Trophoblast cell (in vitro differentiated cells and primary cell): ENCODE results near the gene DRC1.

Experiments used
- DNase-seq, 2 donors: peaks; one replicate each; pipeline ENCODE4 v3.0.0-alpha.2; 2016
- H2AFZ ChIP-seq: 2 replicates; pipeline ENCODE4 v1.6.1; 2013; ENCODE audit warnings: low read length, moderate library complexity, mild to moderate bottlenecking; ENCODE audit not compliant: insufficient read depth, poor library complexity
- H2AK5ac ChIP-seq: 2 replicates; pipeline ENCODE4 v1.6.1; 2013; ENCODE audit warnings: mild to moderate bottlenecking, low read length
- H2BK120ac ChIP-seq: 2 replicates; pipeline ENCODE4 v1.6.1; 2013; ENCODE audit warnings: low read length, mild to moderate bottlenecking, moderate library complexity; ENCODE audit not compliant: insufficient read depth, poor library complexity
- H2BK12ac ChIP-seq: 2 replicates; pipeline ENCODE4 v1.6.1; 2013; ENCODE audit warnings: mild to moderate bottlenecking, low read length, moderate library complexity
- H2BK5ac ChIP-seq: 2 replicates; pipeline ENCODE4 v1.6.1; 2013; ENCODE audit warnings: low read length, low read depth, moderate library complexity, mild to moderate bottlenecking; ENCODE audit not compliant: poor library complexity
- H3K14ac ChIP-seq: 2 replicates; pipeline ENCODE4 v1.6.1; 2013; ENCODE audit warnings: mild to moderate bottlenecking, low read length
- H3K18ac ChIP-seq: 2 replicates; pipeline ENCODE4 v1.6.1; 2013; ENCODE audit warnings: mild to moderate bottlenecking, low read length
- H3K23ac ChIP-seq: 2 replicates; pipeline ENCODE4 v1.6.1; 2013; ENCODE audit warnings: low read length
- H3K27ac ChIP-seq: 2 replicates; pipeline ENCODE4 v1.5.1; 2013; ENCODE audit warnings: low read depth, mild to moderate bottlenecking, inconsistent platforms, low read length, moderate library complexity
- H3K27me3 ChIP-seq: 2 replicates; pipeline ENCODE4 v1.6.1; 2013; ENCODE audit warnings: inconsistent platforms, mild to moderate bottlenecking, low read length, moderate library complexity; ENCODE audit not compliant: insufficient read depth
- H3K36me3 ChIP-seq, 2 experiments: 1 replicate in 1 of 2; 2 replicates in 1 of 2; pipeline ENCODE4 v1.6.1; 2013; ENCODE audit warnings: low read length in 2 of 2, mild to moderate bottlenecking in 2 of 2, moderate library complexity in 1 of 2; ENCODE audit not compliant: insufficient read depth in 2 of 2, control insufficient read depth in 1 of 2
- H3K4ac ChIP-seq: 2 replicates; pipeline ENCODE4 v1.6.1; 2013; ENCODE audit warnings: low read depth, mild to moderate bottlenecking, low read length, moderate library complexity
- H3K4me1 ChIP-seq, 2 experiments: 1 replicate in 1 of 2; 2 replicates in 1 of 2; pipeline ENCODE4 v1.6.1; 2013; ENCODE audit warnings: low read length in 2 of 2, mild to moderate bottlenecking in 2 of 2, moderate library complexity in 1 of 2; ENCODE audit not compliant: insufficient read depth in 2 of 2, control insufficient read depth in 1 of 2
- H3K4me2 ChIP-seq: 2 replicates; pipeline ENCODE4 v1.6.1; 2013; ENCODE audit warnings: inconsistent platforms, mild to moderate bottlenecking, low read length, moderate library complexity
- H3K4me3 ChIP-seq: 2 replicates; pipeline ENCODE4 v1.5.1; 2013; ENCODE audit warnings: mild to moderate bottlenecking, low read depth, low read length, inconsistent platforms
- H3K79me1 ChIP-seq: one replicate; pipeline ENCODE4 v1.6.1; 2013; ENCODE audit warnings: low read length
- H3K79me2 ChIP-seq: 2 replicates; pipeline ENCODE4 v1.6.1; 2013; ENCODE audit warnings: low read length, mild to moderate bottlenecking; ENCODE audit not compliant: control insufficient read depth, insufficient read depth, poor library complexity
- H3K9ac ChIP-seq: 2 replicates; pipeline ENCODE4 v1.6.1; 2013; ENCODE audit warnings: mild to moderate bottlenecking, low read length
- H3K9me3 ChIP-seq: 2 replicates; pipeline ENCODE4 v1.6.1; 2013; ENCODE audit warnings: low read depth, mild to moderate bottlenecking, control low read depth, inconsistent platforms, low read length; ENCODE audit not compliant: insufficient read depth
- H4K12ac ChIP-seq: 2 replicates; pipeline ENCODE4 v1.6.1; 2013; ENCODE audit warnings: low read depth, mild to moderate bottlenecking, low read length, moderate library complexity
- H4K8ac ChIP-seq: 2 replicates; pipeline ENCODE4 v1.6.1; 2013; ENCODE audit warnings: low read depth, mild to moderate bottlenecking, low read length, moderate library complexity
- H4K91ac ChIP-seq: one replicate; pipeline ENCODE4 v1.6.1; 2013; ENCODE audit warnings: low read depth, mild to moderate bottlenecking, low read length, moderate library complexity
- WGBS: extraction: QIAGEN DNeasy Blood & Tissue Kit; methylation state at CpG from one replicate; pipeline ENCODE4 v1.1.7; 2013; ENCODE audit warnings: missing lambda C conversion rate; ENCODE audit not compliant: insufficient read length, insufficient coverage; ENCODE audit errors: extremely low coverage; 5-methylcytosine and 5-hydroxymethylcytosine counted together

The DRC1 gene

GRCh38 chr2:26458365-26459042 is 56.8 kb downstream of the DRC1 start:
- no peaks in the 10 kb centered on the region for H3K36me3 ChIP-seq
- H3K79me1 ChIP-seq, result peaks cover 13% of the 10 kb centered on the region
- no peak overlapping the region for H2BK120ac ChIP-seq
- H2BK5ac ChIP-seq, result no peak overlapping the region
- H4K12ac ChIP-seq, result no peak overlapping the region
- H3K4me3 ChIP-seq, result no peak overlapping the region
- no peak overlapping the region for H3K23ac ChIP-seq
- peaks cover 29 to 33% of the 10 kb centered on the region in 2 experiments for H3K4me1 ChIP-seq
- H3K9ac ChIP-seq, result no peak overlapping the region
- H3K4me2 ChIP-seq, result no peak overlapping the region
- no peak overlapping the region for H2AFZ ChIP-seq
- H4K91ac ChIP-seq, result no peak overlapping the region
- no peak overlapping the region for H2BK12ac ChIP-seq
- no CpG with 5 or more reads among the region's 14 CpGs for WGBS
- no peak overlapping the region for H3K27ac ChIP-seq
- no peaks in the 10 kb centered on the region for H3K9me3 ChIP-seq
- DNase-seq, result no peak
- no peak overlapping the region for H3K14ac ChIP-seq
- no peak overlapping the region for H3K4ac ChIP-seq
- H2AK5ac ChIP-seq, result no peak overlapping the region
- no peaks in the 10 kb centered on the region for H3K79me2 ChIP-seq
- no peak overlapping the region for H3K18ac ChIP-seq
- H3K27me3 ChIP-seq, result no peaks in the 10 kb centered on the region
- no peak overlapping the region for H4K8ac ChIP-seq

GRCh38 chr2:26459991-26460612 is 58.4 kb downstream of the DRC1 start:
- Histone ChIP-seq H2AK5ac (no peak overlapping the region), H3K36me3 (no peaks in the 10 kb centered on the region), H3K27me3 (no peaks in the 10 kb centered on the region), H4K12ac (no peak overlapping the region), H2BK12ac (no peak overlapping the region), H3K79me1 (peaks cover 19% of the 10 kb centered on the region), H3K79me2 (no peaks in the 10 kb centered on the region), H3K4me2 (no peak overlapping the region), H3K18ac (no peak overlapping the region), H3K27ac (no peak overlapping the region), H2BK5ac (no peak overlapping the region), H3K14ac (no peak overlapping the region), H4K91ac (no peak overlapping the region), H3K4me1 (peaks cover 35 to 39% of the 10 kb centered on the region in 2 experiments), H3K9me3 (no peaks in the 10 kb centered on the region), H2BK120ac (no peak overlapping the region), H3K23ac (no peak overlapping the region), H3K4ac (no peak overlapping the region), H2AFZ (no peak overlapping the region), H4K8ac (no peak overlapping the region), H3K9ac (no peak overlapping the region), H3K4me3 (no peak overlapping the region)
- peak in 1 of 2 donors; percentile 9 for DNase-seq
- WGBS, result no CpG with 5 or more reads among the region's 15 CpGs

- Histone ChIP-seq H3K36me3 (no peaks in the 10 kb centered on the region), H2BK12ac (no peak overlapping the region), H4K12ac (no peak overlapping the region), H3K18ac (no peak overlapping the region), H4K8ac (no peak overlapping the region), H3K4ac (no peak overlapping the region), H3K9me3 (peaks cover under 1% of the 10 kb centered on the region), H3K4me3 (no peak overlapping the region), H3K27me3 (no peaks in the 10 kb centered on the region), H2AK5ac (no peak overlapping the region), H3K79me1 (peaks cover 19% of the 10 kb centered on the region), H3K23ac (no peak overlapping the region), H3K79me2 (no peaks in the 10 kb centered on the region), H2BK120ac (no peak overlapping the region), H3K4me1 (peaks cover 34 to 38% of the 10 kb centered on the region in 2 experiments), H3K9ac (no peak overlapping the region), H3K27ac (no peak overlapping the region), H2BK5ac (no peak overlapping the region), H3K14ac (no peak overlapping the region), H2AFZ (no peak overlapping the region), H4K91ac (no peak overlapping the region), H3K4me2 (no peak overlapping the region)
- no peak for DNase-seq
- WGBS, result no CpG with 5 or more reads among the region's 19 CpGs
These were observed 58.9 kb downstream of the DRC1 start for GRCh38 chr2:26460613-26461031.

- H3K79me1 ChIP-seq, result peaks cover 17% of the 10 kb centered on the region
- no peak overlapping the region for H3K9ac ChIP-seq
- WGBS, result no CpG with 5 or more reads among the region's 19 CpGs
- peak overlapping the region; percentile 48 for H2AK5ac ChIP-seq
- no peak overlapping the region for H4K8ac ChIP-seq
- H3K23ac ChIP-seq, result no peak overlapping the region
- no peaks in the 10 kb centered on the region for H3K79me2 ChIP-seq
- H3K4me3 ChIP-seq, result no peak overlapping the region
- no peak overlapping the region for H3K4ac ChIP-seq
- H3K4me2 ChIP-seq, result no peak overlapping the region
- DNase-seq, result no peak
- no peak overlapping the region for H2BK5ac ChIP-seq
- peaks cover 3% of the 10 kb centered on the region for H3K9me3 ChIP-seq
- peaks cover 25 to 29% of the 10 kb centered on the region in 2 experiments for H3K4me1 ChIP-seq
- H3K18ac ChIP-seq, result no peak overlapping the region
- no peak overlapping the region for H3K14ac ChIP-seq
- H2BK12ac ChIP-seq, result no peak overlapping the region
- no peak overlapping the region for H3K27ac ChIP-seq
- no peak overlapping the region for H2BK120ac ChIP-seq
- no peak overlapping the region for H4K12ac ChIP-seq
- no peaks in the 10 kb centered on the region for H3K27me3 ChIP-seq
- no peaks in the 10 kb centered on the region for H3K36me3 ChIP-seq
- H4K91ac ChIP-seq, result peak overlapping the region; percentile 7
- H2AFZ ChIP-seq, result no peak overlapping the region
These were observed 59.9 kb downstream of the DRC1 start for GRCh38 chr2:26461601-26462023.
